HEK293T (cell line): Measurements from ENCODE around the gene ZSCAN5A.

Experiments used
- BHLHE40 ChIP-seq: fragments of 450-650 bp; IDR thresholded peaks from 2 replicates; pipeline ENCODE4 v1.6.1; 2016; ENCODE audit warnings: mild to moderate bottlenecking, moderate library complexity, borderline replicate concordance
- SP1 ChIP-seq: fragments of 450-650 bp; IDR thresholded peaks from 2 replicates; pipeline ENCODE4 v1.6.1; 2017

DNA sequence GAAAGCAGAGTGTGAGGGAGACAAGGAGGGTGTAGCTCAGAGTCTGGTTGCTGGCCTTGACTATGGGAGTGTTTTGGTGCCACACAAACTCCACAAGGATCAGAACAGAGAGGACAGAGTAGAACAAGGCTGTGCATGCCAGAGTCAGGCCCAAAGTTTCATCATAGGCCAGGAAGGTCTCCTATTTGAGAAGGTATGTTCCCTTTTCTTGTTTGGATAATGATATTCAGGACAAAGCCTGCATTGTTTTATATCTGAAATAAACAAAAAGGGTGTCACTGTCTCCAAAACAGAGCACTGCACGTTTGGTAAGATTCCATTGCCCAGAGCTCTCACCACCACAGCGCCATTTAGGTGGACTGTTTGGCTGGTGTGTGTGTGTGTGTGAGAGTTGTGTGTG, 3.1 kb upstream of the ZSCAN5A start:
- TF ChIP-seq BHLHE40: no peak
- TF ChIP-seq SP1: no peak
